HG03432 (cell line): Measurements from ENCODE around the gene LRMDA.

ENCODE experiments used
- ATAC-seq: cut with Tn5 transposase; IDR thresholded peaks from one replicate; pipeline ENCODE4 v1.9.1; 2021; ENCODE audit warnings: mild to moderate bottlenecking, moderate library complexity; ENCODE audit not compliant: unreplicated experiment

LRMDA gene

DNA sequence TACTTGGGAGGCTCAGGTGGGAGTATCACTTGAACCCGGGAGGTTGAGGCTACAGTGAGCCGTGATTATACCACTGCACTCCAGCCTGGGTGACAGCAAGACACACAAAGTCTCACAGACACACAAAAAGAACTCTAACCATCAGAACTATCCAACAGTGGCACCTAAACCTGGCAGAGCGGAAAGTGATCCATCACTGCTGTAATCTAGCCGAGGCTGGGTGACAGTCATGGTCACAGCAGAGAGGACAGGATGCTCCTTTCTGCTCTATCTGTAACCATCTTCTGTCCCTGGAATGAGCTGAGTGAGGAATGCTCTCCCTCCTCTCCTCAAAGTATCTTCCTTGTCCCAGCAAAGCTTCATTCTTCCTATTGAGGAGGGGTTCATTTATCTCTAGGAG lies 656.6 kb downstream of the LRMDA start:
- ATAC-seq, result no peak

DNA sequence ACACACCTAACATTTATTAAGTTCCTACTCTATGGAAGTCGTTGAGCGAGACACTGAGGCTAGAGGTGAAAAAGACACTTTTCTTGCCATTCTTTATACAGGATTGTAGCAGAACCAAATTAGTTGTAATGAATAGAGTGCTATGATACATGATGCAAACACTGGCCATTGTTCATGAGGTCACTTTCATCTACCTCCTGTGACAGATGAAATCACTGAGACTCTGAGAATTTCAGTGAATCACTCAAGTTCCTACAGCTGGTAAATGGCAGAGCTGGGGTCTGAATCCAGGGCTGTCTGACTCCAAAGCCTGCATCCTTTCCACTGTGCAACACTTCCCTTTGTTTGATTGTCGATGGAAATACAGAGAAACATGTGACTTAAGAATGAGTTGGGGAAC lies 657.6 kb downstream of the LRMDA start:
- ATAC-seq, result no peak

DNA sequence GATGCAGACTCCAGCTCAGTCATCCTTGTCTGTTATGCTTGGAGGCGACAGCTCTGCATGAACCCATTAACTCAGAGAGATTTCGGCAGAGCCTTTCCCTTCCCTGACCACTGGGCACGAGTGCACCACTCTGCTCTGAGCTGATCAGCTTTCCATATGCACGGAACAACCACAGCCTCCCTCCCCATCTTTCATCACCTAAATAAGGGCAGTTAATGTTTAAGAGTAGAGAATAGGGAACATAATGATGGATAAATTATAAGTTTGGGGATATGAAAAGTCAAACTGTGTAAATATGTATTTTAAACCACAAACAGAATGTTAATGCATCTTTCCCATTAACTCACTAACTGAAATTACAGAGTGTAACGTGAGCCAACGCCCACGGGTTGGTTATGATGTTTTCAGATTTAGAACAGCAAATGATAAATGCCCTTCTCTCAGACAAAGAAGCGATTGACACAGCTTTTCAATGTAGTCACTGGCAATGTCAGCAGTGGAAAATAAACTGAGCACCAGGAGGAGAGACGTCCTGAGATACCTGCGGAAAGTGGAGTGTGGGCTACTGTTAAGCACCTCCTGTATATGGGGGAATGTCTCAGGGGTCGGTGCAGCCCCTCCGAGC lies 658.2 kb downstream of the LRMDA start:
- no peak for ATAC-seq

DNA sequence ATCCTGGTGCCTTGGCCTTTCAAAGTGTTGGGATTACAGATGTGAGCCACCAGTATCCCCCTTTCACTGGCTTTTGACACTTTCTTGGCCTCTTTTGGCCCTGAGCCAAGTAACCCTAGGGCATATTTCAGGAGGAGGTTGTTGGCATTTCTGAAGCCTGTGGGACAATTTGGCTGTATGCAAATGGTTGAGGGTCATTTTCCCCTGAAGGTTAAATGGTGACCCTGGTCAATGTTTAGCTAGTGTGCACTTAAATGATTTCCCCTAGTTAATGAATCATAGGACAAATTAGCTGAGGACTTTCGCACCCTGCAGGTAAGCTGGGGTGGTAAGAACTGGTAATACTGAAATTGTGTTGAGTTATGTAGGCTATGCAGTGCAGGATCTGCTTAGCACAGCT lies 660.5 kb downstream of the LRMDA start:
- ATAC-seq, result no peak

DNA sequence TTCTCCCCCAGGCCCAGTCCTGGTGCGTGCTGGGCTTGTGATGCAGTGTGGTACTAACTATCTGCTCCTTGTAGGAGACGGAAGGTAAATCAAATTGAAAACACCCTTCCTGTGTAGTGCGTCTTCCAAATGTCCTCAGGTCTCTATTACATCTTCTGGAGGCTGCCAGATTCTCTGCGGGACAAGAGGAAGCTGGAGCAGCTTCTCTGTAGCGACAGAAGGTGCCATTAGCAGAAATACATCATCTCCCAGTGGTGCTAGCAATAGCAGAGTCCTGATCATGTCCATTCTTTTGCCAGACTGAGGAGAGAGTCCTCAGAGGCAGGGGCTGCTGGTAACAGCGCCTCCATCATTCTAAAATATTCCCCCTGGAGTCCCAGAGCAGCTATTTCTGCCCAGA lies 675.2 kb downstream of the LRMDA start:
- ATAC-seq, result no peak

DNA sequence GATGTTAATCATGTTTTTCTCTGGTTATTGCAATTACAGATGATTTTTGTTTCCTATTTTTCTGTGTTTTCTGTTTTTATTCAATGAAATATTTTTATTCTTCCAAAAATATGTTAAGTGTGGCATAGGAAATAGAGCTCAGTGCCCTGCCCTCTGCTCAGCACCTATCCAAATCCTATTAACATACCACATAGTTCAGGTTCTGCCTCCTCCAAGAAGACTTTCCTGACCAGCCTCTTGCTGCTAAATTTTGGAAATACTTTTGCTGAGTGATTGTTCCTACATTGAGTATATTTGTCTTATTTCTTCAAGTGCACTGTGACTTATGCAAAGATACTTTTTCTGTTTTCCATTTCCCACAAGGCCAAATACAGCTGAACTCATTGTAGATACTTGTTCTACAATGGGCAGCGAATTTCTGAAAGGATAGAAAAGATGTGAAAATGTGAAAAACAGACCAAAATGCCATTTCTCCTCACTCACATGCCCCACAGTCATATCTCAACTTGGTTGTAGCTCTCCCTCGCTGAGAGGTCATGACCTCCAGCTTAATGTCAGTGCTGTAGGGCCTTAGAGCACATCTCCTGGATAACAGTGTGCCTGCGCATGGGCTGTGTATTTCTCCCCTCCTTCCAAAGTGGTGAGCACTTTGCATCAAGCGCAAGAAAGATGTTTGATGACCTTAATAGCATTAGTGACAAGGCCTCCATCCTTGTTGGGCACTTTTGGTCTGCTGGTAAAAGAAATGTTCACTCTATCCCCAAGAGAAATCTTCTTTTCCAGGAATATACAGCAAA lies 677.3 kb downstream of the LRMDA start:
- no peak for ATAC-seq

DNA sequence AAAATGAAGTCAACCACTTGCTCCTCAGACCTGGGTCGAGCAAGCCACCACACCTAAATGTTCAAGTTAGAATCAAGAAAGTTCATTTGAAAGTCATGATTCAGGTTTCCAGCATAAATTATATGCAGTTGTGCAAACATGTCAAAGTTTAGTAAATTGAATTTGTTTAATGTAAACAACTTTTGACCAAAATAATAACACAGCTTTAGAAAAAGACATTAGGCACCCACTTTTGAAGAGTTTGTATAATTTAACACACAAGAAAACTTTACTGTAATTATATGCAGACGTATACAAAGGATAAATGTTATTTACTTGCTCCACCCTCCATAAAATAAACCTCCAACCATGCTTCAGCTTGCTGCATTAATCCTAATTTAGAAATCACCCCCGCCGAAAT lies 680.0 kb downstream of the LRMDA start:
- ATAC-seq, result no peak

DNA sequence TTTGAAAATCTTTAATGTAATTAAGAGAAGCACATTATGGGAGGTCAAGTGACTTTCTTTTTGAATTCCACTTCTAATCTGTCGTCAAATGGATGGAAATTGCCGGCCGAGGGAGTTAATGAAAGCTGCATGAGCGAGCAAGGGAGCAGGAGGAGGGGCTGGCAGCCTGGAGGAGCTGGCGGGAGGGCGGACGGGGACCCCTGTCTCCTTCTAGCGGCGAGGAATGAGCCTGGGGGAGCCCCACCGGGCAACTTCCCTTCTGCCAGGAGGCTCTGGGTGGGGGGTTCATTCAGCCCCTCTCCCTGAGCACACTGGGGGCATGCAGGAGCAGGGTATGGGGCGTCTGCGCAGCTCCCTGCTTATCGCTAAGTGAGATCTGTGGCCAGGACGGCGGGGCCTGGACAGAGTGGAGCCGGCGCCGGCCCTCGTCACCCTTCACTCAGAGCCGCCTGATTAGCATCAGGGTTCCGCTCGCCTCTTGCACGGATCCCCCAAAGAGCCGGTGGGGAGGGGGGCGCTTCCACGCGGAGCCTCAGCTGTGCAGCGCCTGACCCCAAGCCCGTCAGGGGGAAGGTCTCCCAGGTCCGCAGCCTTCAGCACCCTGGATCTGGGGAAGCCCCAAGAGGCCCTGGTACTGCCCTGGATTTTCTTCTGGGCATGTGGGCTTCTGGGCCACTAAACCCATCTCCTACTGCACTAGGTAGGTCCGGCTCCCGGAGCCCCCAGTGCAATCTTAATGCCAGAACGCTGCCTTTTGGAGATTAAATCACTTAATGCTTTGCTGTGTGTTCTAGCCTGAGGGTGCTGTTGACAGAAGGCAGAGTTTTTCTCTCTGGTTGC lies 680.8 kb downstream of the LRMDA start:
- no peak for ATAC-seq

DNA sequence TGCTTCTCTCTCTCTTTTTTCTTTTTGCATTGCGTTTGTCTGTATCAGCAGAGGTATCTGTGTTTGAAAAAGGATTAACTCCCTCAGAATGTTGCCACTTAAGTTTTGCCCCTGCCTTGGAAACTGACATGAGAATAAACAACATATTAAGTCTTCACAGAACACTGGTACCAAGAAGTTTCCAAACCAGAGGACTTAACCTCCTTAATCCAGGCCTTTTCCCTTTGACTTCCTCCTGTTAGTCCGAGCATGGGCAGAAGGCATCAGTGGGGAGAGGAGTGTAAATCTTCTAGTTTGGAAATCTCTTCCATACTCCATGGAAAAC lies 681.4 kb downstream of the LRMDA start:
- no peak for ATAC-seq

DNA sequence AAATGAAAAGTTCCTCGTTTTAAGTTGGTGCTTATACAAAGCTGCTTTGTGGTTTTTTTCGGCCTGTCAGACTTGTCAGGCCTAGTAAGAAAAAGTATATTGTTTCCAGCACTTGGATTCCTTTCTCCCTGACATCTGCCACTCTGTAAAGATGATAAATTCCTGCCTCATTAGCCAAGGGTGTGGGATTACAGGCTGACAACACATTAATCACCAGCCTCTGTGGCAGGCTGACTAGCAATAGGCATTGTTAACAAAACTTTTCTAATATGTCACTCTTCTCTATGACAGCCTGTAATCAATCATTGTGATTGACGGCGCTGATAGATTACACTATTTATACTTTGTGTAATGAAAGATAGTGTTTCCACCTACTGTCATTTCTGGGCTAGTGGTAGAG lies 682.5 kb downstream of the LRMDA start:
- ATAC-seq, result no peak

DNA sequence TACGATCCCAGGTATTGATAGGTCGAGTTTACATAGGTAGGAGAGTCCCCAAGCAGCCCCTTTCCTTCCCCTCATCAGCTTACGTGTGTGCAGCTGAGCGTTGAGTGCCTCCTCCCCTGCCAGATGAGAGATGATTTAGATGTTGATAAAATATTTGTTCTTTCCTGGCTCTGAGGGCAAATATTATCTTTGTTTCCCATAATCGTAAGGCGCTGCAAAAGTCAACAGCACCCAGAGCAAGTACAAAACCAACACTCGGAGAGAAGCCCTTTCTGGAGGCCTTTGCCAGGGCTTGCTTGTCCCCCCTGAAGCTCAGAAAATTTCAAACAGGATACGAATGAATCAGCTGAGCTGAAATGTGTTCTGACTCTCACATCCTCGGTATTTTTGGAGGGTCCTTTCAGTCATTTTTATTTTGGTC lies 683.2 kb downstream of the LRMDA start:
- ATAC-seq, result no peak

DNA sequence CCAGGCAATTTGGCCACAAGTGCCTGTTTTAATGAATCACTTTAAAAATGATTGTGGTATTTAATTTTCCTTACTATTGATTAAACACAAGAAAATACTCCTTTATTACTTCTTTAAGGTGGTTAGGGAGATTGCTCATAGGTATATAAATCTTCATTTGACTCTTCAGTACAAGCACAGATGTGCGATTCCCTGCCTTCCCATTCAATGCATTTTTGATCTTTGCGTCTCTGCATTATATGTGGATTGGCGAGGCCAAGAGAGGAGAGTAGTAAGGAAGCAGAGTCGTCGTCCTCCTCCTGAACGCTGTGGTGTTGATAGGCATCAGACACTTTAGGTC lies 683.7 kb downstream of the LRMDA start:
- no peak for ATAC-seq

DNA sequence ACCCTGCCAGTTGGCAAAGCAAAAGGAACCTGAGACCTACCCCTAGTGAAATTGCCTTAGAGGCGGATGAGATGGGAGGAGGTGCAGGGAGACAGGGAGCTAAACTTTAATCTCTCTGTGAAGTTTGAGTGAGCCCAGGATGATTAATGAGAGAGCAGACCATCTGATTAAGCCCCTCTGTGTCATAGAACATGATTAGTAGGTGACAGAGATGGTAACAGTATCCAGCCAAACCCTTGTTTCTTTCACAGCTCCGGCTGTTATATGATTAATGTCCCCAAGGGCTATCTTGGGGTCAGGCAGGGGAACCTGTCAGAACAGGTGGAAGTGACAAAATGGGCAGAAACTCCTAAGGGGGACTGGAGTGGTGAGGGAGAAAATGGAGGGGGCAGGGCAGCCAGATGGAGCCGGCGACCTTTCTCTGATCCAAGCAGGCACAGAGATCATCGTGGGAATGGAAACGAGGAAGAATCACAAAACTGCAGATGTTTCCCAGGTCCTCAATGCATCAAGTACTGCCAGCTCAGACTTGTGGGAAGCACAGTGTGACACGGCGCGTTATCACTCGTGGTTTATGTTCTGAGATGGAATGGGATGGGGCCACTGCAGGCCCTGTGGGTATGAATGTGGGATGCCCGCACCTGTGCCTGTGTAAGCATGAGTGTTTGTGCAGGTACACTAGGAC lies 684.2 kb downstream of the LRMDA start:
- ATAC-seq, result no peak

DNA sequence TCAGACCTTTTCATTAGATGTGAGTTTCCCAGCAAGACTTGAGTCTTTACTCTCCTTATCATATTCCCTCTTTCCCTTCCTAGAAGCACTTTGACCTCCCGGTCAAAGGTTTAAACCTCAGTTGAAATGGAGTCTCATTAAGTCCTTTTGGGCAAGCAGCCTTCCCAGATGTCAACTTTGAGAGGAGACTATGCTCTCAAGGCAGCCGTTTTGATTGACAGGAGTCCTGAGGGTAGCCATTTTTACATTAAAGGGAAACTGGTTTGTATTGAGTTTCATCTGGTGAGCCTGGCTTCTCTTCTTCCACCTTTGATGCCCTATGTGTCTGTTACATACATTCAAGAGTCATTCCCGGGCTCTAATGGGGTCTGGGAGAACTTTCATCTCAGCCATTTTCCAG lies 685.1 kb downstream of the LRMDA start:
- ATAC-seq, result no peak

DNA sequence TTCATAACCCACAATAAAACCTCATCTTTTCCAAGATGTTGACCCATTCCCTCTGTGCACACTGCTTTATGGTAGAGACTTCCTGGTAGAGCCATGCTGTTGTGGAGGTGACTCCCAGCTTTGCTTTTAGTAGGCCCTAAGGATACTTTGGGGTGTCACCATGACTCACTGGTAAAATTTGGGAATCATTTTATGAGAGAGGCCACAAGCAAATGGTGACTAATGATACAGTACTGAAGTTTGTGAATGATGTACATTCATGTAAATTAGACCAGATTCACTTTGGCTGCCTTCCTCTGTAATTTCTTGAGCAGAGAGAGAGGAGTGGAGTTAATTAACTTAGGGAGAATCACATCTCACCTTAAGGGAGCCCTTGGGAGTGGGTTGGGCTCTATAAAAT lies 686.5 kb downstream of the LRMDA start:
- no peak for ATAC-seq

DNA sequence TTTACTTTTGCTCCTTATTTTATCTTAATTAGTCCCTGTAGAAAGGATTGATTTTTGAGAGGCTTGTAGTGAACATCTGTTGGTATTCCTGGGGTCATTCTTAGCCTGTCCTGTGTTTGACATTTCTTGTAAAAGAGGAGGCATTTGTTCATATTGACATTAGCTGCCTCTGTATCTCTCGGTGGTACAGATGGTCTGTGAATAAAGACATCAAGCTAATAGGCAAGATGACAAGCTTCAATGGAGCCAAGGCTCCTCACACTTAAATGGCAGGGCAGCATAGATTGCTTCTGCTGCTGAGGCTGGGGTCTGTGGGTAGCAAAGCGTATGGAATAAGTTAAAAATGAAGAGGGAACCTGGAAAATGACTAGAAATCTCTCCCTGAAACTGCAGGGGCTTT lies 687.6 kb downstream of the LRMDA start:
- ATAC-seq, result no peak

DNA sequence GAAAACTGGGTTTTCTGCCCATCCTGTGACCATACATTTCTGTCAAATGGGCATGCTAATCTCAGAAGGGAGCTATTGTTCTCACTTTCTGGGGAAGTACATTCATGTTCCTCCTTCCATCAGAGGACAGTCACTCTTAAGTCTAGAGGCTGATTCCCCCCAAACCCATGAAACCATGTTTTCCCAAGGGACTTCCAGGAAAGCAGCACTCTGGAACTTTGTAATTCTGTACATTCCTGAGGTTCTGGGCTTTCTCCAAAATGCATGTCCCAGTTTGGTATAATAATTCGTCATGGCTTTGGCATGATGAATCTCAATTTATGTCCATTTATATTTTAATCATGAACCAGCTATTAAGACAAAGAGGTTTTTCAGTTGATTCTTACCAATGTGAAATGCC lies 688.1 kb downstream of the LRMDA start:
- ATAC-seq, result no peak

DNA sequence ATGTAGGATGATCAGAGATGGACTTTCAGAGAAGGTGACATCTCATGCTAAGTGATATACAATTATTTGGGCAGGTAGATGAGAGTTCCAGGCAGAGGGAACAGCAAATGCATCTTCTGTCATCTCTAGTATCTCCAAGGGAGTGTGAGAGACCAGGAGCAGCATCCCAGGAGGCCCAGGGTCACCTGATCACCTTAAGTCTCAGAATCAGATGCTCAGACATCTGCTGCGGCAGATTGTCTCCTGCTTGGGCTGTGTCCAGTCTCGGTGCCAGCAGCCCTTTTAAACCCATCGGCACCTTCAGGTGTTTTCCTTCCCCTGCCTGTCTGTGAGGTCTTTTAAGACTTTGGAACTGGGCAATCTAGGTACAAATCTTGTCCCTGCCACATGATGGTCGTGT lies 690.6 kb downstream of the LRMDA start:
- ATAC-seq, result no peak

DNA sequence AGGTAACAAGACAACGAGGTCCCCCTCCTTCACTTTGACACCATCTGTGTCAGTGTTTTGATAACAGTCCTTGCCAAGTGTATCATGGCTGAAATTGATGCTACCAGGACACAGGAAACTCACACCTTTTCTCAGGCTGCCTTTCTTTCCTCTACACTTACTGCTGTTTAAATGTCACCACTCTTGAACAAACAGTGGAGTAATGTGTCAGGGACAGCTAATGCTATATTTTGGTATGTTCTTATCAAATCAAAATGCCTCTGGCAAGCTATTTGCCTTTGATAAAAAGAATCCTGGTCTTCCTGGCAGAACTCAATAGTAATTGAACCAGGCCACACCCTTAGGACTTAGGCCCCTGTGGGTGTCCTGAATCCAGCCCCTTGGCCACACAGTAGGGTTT lies 692.9 kb downstream of the LRMDA start:
- no peak for ATAC-seq

DNA sequence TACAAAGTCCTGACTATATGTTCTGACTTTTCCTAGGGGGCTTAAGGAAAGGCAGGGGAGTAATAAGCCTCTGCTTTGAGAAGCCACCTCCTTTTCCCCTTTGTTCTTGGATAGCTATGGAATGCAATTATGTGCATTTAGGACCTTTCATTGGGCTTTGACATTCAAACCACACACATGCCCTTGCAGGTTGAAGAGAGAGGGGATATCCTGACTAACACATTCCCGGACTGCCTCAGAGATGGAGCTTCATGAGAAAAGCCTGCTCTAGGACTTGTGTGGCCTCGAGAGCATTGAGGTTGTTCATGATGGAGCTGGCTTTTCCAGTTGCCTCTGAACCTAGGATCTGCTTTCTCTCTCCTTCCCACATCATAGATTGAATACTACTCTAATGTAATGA lies 694.5 kb downstream of the LRMDA start:
- ATAC-seq, result no peak
